ENCODE measurements around the gene TLR2.

The TLR2 gene

GRCh38 chr4:153733751-153734448 is 49.8 kb downstream of the TLR2 start:
- no peak for DNase-seq

GRCh38 chr4:153735906-153736461 is 51.9 kb downstream of the TLR2 start:
- DNase-seq = no peak

GRCh38 chr4:153741541-153741940 is 57.5 kb downstream of the TLR2 start:
- DNase-seq = no peak

DNA sequence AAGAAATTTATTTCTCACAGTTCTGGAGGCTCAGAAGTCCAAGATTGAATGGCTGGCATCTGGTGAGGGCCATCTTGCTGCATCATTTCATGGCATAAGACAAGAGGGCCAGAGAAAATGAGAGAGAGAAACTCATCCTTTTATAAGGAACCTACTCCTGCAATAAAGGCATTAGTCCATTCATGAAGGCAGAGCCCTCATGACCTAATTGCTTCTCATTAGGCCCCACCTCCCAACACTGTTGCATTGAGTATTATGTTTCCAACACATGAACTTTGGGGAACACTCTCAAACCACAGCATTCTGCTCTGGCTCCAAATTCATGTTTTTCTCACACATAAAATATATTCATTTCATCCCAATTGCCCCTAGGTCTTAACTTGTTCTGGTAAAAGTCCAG is 61.6 kb downstream of the TLR2 start:
- DNase-seq = no peak

- no peak for DNase-seq
These were observed 63.4 kb downstream of the TLR2 start for GRCh38 chr4:153747406-153747955.

GRCh38 chr4:153748378-153748777 is 64.3 kb downstream of the TLR2 start:
- no peak for DNase-seq

DNA sequence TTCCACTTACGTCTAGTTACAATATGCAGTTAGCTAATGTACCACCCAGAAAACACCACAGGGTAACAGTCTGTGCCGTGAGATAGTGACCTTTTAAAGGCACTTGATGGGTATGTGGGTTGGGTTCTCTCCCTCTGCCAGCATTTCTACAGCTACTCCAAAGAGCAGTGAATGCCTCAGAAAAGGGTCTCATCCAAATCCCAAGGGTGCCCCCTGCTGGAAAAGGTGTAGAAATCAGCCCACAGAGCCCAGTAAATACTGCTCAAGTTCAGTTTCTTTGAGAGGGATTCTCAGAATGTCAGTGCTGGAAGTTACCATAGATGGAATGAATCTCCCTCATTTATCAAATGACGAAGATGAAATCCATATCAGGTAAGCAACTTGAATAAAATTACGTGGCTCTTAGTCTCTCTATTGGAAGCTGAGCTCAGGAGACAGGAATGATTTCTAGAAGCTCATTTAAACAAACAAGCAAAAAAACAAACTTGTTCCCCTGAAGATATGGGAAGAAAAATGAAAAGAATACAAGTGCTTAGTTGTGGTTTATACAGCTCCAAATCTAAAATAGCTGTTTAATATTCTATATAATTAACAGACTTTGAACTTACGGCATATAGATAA is 66.2 kb downstream of the TLR2 start:
- DNase-seq = peak; percentile 92

- no peak for DNase-seq
These were observed 71.1 kb downstream of the TLR2 start for GRCh38 chr4:153755186-153755585.
